ENCODE measurements around the gene POLR2B. TPM values are rescaled to one million over a fixed set of nuclear protein-coding genes. Genes with fewer than 3 reads are reported as not detected.

The POLR2B gene
- total and polyA plus RNA-seq, 9 donors: 31.8 to 79.4 (median 62.3) TPM

GRCh38 chr4:57076646-57077045 lies 98.0 kb downstream of the POLR2B start:
- Histone ChIP-seq H3K9me3 (no peaks in the 10 kb centered on the region), H3K4me1 (ENCODE audit: insufficient read depth) (peaks cover 5% of the 10 kb centered on the region), H3K27ac (no peak overlapping the region), H3K4me3 (no peak overlapping the region), H3K36me3 (no peaks in the 10 kb centered on the region), H3K27me3 (no peaks in the 10 kb centered on the region)
- 66 to 67% (median 66%) methylated on average over 4 of the region's 4 CpGs for WGBS, 3 donors
- no peak for DNase-seq
- TF ChIP-seq CTCF (IDR thresholded peaks at IDR 0.05) (no peak), POLR2A (IDR thresholded peaks at IDR 0.05) (no peak), EP300 (IDR thresholded peaks at IDR 0.05) (no peak)
- intact Hi-C loops (cut with DNase I): no loop called here

- no peaks in the 10 kb centered on the region for H3K27me3 ChIP-seq
- intact Hi-C loops (cut with DNase I): no loop called here
- no peak for DNase-seq
- no peak overlapping the region for H3K27ac ChIP-seq
- H3K4me3 ChIP-seq: no peak overlapping the region
- 82 to 89% (median 87%) methylated on average over 14 of the region's 14 CpGs for WGBS, 3 donors
- peaks cover 10% of the 10 kb centered on the region for H3K4me1 ChIP-seq (ENCODE audit: insufficient read depth)
- TF ChIP-seq POLR2A (IDR thresholded peaks at IDR 0.05): no peak
- TF ChIP-seq EP300 (IDR thresholded peaks at IDR 0.05): no peak
- TF ChIP-seq CTCF (IDR thresholded peaks at IDR 0.05): no peak
- H3K9me3 ChIP-seq: no peaks in the 10 kb centered on the region
- H3K36me3 ChIP-seq: no peaks in the 10 kb centered on the region
These were observed 99.1 kb downstream of the POLR2B start for GRCh38 chr4:57077550-57078343.

GRCh38 chr4:57078685-57079521 lies 100.2 kb downstream of the POLR2B start:
- 39 to 58% (median 42%) methylated on average over 10 of the region's 10 CpGs for WGBS, 3 donors
- intact Hi-C loops (cut with DNase I): no loop called here
- no peaks in the 10 kb centered on the region for H3K27me3 ChIP-seq
- no peak for TF ChIP-seq POLR2A (IDR thresholded peaks at IDR 0.05)
- no peak for TF ChIP-seq EP300 (IDR thresholded peaks at IDR 0.05)
- TF ChIP-seq CTCF (IDR thresholded peaks at IDR 0.05): no peak
- no peak for DNase-seq
- peaks cover 14% of the 10 kb centered on the region for H3K4me1 ChIP-seq (ENCODE audit: insufficient read depth)
- no peaks in the 10 kb centered on the region for H3K36me3 ChIP-seq
- no peaks in the 10 kb centered on the region for H3K9me3 ChIP-seq
- H3K27ac ChIP-seq: no peak overlapping the region
- H3K4me3 ChIP-seq: no peak overlapping the region

Small RNA genes within 50 kb of the gene (small RNA-seq; reads per million reads assigned to genes)
- gene RNU6-998P: not detected

Other genes starting within 250 kb of the POLR2B start
- under 1 TPM in 1 of 7 donors, not detected in 6; 0.62 TPM for gene SPINK2, start 157.2 kb upstream of the POLR2B start, total RNA-seq
- gene SPINK2, start 157.2 kb upstream of the POLR2B start, polyA plus RNA-seq: under 1 TPM; 0.42 to 0.60 TPM
- gene REST, start 71.0 kb upstream of the POLR2B start, total RNA-seq: 10 to 100 TPM; 23.6 to 43.7 (median 33.8) TPM
- gene REST, start 71.0 kb upstream of the POLR2B start, polyA plus RNA-seq: 10 to 100 TPM in 1 of 2 donors, 1 to 10 TPM in 1; 8.2 to 15.2 TPM
- gene NOA1, start 1.3 kb upstream of the POLR2B start, total RNA-seq: 10 to 100 TPM; 12.6 to 21.5 (median 18.5) TPM
- 10 to 100 TPM; 16.2 to 19.1 TPM for gene NOA1, start 1.3 kb upstream of the POLR2B start, polyA plus RNA-seq
- gene IGFBP7, start 131.5 kb downstream of the POLR2B start, total RNA-seq: 100 to 1,000 TPM in 6 of 7 donors, 10 to 100 TPM in 1; 96.8 to 955 (median 353) TPM
- 1,000 to 10,000 TPM in 1 of 2 donors, 100 to 1,000 TPM in 1; 686 to 4,468 TPM for gene IGFBP7, start 131.5 kb downstream of the POLR2B start, polyA plus RNA-seq